IMR-90 (cell line): Measurements from ENCODE around the gene CASTOR1. TPM values are rescaled to one million over a fixed set of nuclear protein-coding genes. Genes with fewer than 3 reads are reported as not detected.

ENCODE experiments used
- ATAC-seq: fragments of 200-7000 bp; cut with Tn5 transposase; 2 replicates; pipeline ENCODE4 v1.9.1; 2020; ENCODE audit warnings: low read depth, mild to moderate bottlenecking, moderate library complexity
- BruUV-seq: library from RNA; stranded (reverse); fragments of 400-500 nt; replicated peaks from 2 replicates; lab custom pipeline; 2021; lab: Mats Ljungman, UMichigan
- CTCF ChIA-PET: fragments of 300-600 bp; formaldehyde crosslinking; extraction: SDS; loops from one replicate; lab custom pipeline; 2021; ENCODE audit warnings: antibody characterized with exemption; lab: Yijun Ruan, JAX
- POLR2A ChIA-PET: fragments of 300-600 bp; sonication (Branson Sonifier 250); formaldehyde crosslinking; loops from one replicate; lab custom pipeline; 2022; ENCODE audit warnings: antibody characterized with exemption; ENCODE audit not compliant: unreplicated experiment; lab: Charles Lee
- DNase-seq: peaks from one replicate; pipeline ENCODE4 v3.0.0; 2013
- H2AFZ ChIP-seq: replicated peaks from 2 replicates; pipeline ENCODE3; 2013; ENCODE audit warnings: low read length, mild to moderate bottlenecking; ENCODE audit not compliant: poor library complexity
- H2AK5ac ChIP-seq: 2 replicates; pipeline ENCODE4 v1.6.1; 2013; ENCODE audit warnings: low read depth, low read length, inconsistent platforms
- H2AK9ac ChIP-seq: replicated peaks from 2 replicates; pipeline ENCODE3; 2013; ENCODE audit warnings: mild to moderate bottlenecking, low read depth, low read length, moderate library complexity; ENCODE audit not compliant: poor library complexity
- H2BK120ac ChIP-seq: 2 replicates; pipeline ENCODE4 v1.6.1; 2013; ENCODE audit warnings: low read depth, low read length, inconsistent platforms
- H2BK15ac ChIP-seq: 3 replicates; pipeline ENCODE4 v1.6.1; 2013; ENCODE audit warnings: low read depth, low read length, inconsistent platforms
- H2BK20ac ChIP-seq: 2 replicates; pipeline ENCODE4 v1.6.1; 2013; ENCODE audit warnings: low read depth, mild to moderate bottlenecking, inconsistent platforms, low read length, moderate library complexity
- H2BK5ac ChIP-seq: 2 replicates; pipeline ENCODE4 v1.6.1; 2013; ENCODE audit warnings: mild to moderate bottlenecking, low read depth, low read length, inconsistent platforms; ENCODE audit not compliant: poor library complexity, severe bottlenecking
- H3K14ac ChIP-seq: replicated peaks from 2 replicates; pipeline ENCODE4 v1.6.1; 2013; ENCODE audit warnings: low read depth, low read length, inconsistent platforms
- H3K18ac ChIP-seq: 2 replicates; pipeline ENCODE4 v1.6.1; 2013; ENCODE audit warnings: low read depth, low read length, control low read depth
- H3K23ac ChIP-seq: 2 replicates; pipeline ENCODE4 v1.6.1; 2013; ENCODE audit warnings: low read depth, low read length, inconsistent platforms
- H3K27ac ChIP-seq: 2 replicates; pipeline ENCODE4 v1.5.1; 2013; ENCODE audit warnings: mild to moderate bottlenecking, control low read depth, low read length; ENCODE audit not compliant: insufficient read depth
- H3K27me3 ChIP-seq: 2 replicates; pipeline ENCODE4 v1.6.1; 2013; ENCODE audit warnings: low read length; ENCODE audit not compliant: control insufficient read depth, insufficient read depth
- H3K36me3 ChIP-seq: 2 replicates; pipeline ENCODE4 v1.6.1; 2013; ENCODE audit warnings: low read length, mixed read lengths; ENCODE audit not compliant: control insufficient read depth, insufficient read depth
- H3K4ac ChIP-seq: 2 replicates; pipeline ENCODE4 v1.6.1; 2013; ENCODE audit warnings: low read depth, low read length, inconsistent platforms
- H3K4me1 ChIP-seq: 2 replicates; pipeline ENCODE4 v1.6.1; 2013; ENCODE audit warnings: low read length, mixed read lengths; ENCODE audit not compliant: control insufficient read depth, insufficient read depth
- H3K4me2 ChIP-seq: 2 replicates; pipeline ENCODE4 v1.6.1; 2013; ENCODE audit warnings: low read depth, mild to moderate bottlenecking, control low read depth, low read length, moderate library complexity
- H3K4me3 ChIP-seq: 2 replicates; pipeline ENCODE4 v1.5.1; 2013; ENCODE audit warnings: low read depth, mild to moderate bottlenecking, control low read depth, low read length, moderate library complexity; ENCODE audit not compliant: insufficient read depth
- H3K56ac ChIP-seq: 2 replicates; pipeline ENCODE4 v1.6.1; 2013; ENCODE audit warnings: low read length, inconsistent platforms; ENCODE audit not compliant: insufficient read depth; ENCODE audit errors: extremely low read depth
- H3K79me1 ChIP-seq, 2 experiments: 2 replicates each; pipeline ENCODE4 v1.6.1; 2013; ENCODE audit warnings: low read length in 2 of 2, inconsistent platforms in 1 of 2, low read depth in 1 of 2
- H3K9ac ChIP-seq: 2 replicates; pipeline ENCODE4 v1.6.1; 2013; ENCODE audit warnings: low read depth, low read length, control low read depth
- H3K9me1 ChIP-seq: 2 replicates; pipeline ENCODE4 v1.6.1; 2013; ENCODE audit warnings: low read length, inconsistent platforms; ENCODE audit not compliant: insufficient read depth
- H3K9me3 ChIP-seq: 2 replicates; pipeline ENCODE4 v1.6.1; 2013; ENCODE audit warnings: low read length; ENCODE audit not compliant: control insufficient read depth, insufficient read depth
- H4K20me1 ChIP-seq: 2 replicates; pipeline ENCODE4 v1.6.1; 2013; ENCODE audit warnings: low read length, inconsistent platforms; ENCODE audit not compliant: insufficient read depth
- H4K5ac ChIP-seq: 2 replicates; pipeline ENCODE4 v1.6.1; 2013; ENCODE audit warnings: mild to moderate bottlenecking, low read depth, low read length, control low read depth
- H4K8ac ChIP-seq, 2 experiments: 2 replicates each; pipeline ENCODE4 v1.6.1; 2013; ENCODE audit warnings: low read depth in 2 of 2, low read length in 2 of 2, control low read depth in 1 of 2, inconsistent platforms in 1 of 2
- H4K91ac ChIP-seq: 2 replicates; pipeline ENCODE4 v1.6.1; 2013; ENCODE audit warnings: low read depth, low read length, inconsistent platforms; ENCODE audit not compliant: insufficient read depth
- BHLHE40 ChIP-seq: fragments of 150-350 bp; IDR thresholded peaks from 2 replicates; pipeline ENCODE4 v1.6.1; 2016; ENCODE audit warnings: mild to moderate bottlenecking, low read depth, low read length
- CEBPB ChIP-seq: IDR thresholded peaks from 2 replicates; pipeline ENCODE4 v1.6.1; 2012; ENCODE audit warnings: low read depth, low read length, improper control_type of control experiment
- FOS ChIP-seq: fragments of 150-350 bp; IDR thresholded peaks from 2 replicates; pipeline ENCODE4 v1.6.1; 2016; ENCODE audit warnings: low read depth, low read length
- MAFK ChIP-seq: IDR thresholded peaks from 2 replicates; pipeline ENCODE4 v1.6.1; 2012; ENCODE audit warnings: low read depth, low read length, improper control_type of control experiment
- MAZ ChIP-seq: IDR thresholded peaks from 2 replicates; pipeline ENCODE4 v1.6.1; 2012; ENCODE audit warnings: low read depth, mild to moderate bottlenecking, low read length, improper control_type of control experiment, moderate library complexity, borderline replicate concordance
- MXI1 ChIP-seq: IDR thresholded peaks from 2 replicates; pipeline ENCODE4 v1.6.1; 2012; ENCODE audit warnings: low read depth, mild to moderate bottlenecking, low read length, moderate library complexity, borderline replicate concordance
- NFE2L2 ChIP-seq: fragments of 150-350 bp; IDR thresholded peaks from 2 replicates; pipeline ENCODE4 v1.6.1; 2016; ENCODE audit warnings: low read depth, mild to moderate bottlenecking, low read length
- POLR2A ChIP-seq: IDR thresholded peaks from 2 replicates; pipeline ENCODE4 v1.6.1; 2012; ENCODE audit warnings: mild to moderate bottlenecking, low read depth, low read length
- RAD21 ChIP-seq: IDR thresholded peaks from 2 replicates; pipeline ENCODE4 v1.6.1; 2012; ENCODE audit warnings: low read length, improper control_type of control experiment
- WGBS, 2 experiments: methylation state at CpG; one replicate each; pipeline versions ENCODE4 v1.1.5 to v1.1.7; 2013; ENCODE audit warnings: missing lambda C conversion rate in 2 of 2; ENCODE audit not compliant: insufficient read length in 1 of 2; ENCODE audit errors: extremely low coverage in 2 of 2; 5-methylcytosine and 5-hydroxymethylcytosine counted together
- dilution Hi-C: fragments of 300-500 bp; cut with HindIII; formaldehyde crosslinking; loops from one replicate; pipeline ENCODE4 v1.14.3; 2018; ENCODE audit warnings: low sequenced_read_pairs; ENCODE audit not compliant: unreplicated experiment
- in situ Hi-C: fragments of 300-500 bp; cut with MboI; formaldehyde crosslinking; loops from 3 replicates; pipeline ENCODE4 v1.14.3; 2019; ENCODE audit warnings: low sequenced_read_pairs, inconsistent platforms, mixed read lengths
- intact Hi-C: fragments of 100-400 bp; cut with micrococcal nuclease; formaldehyde crosslinking; loops from 2 replicates; pipeline ENCODE4 v1.10.0; 2022
- polyA plus RNA-seq, 3 experiments: library from polyadenylated mRNA; depleted of rRNA; stranded (reverse); fragments of >200 nt; gene quantifications; 2 replicates each; pipeline ENCODE4 v1.2.3, GENCODE V29; 2012; ENCODE audit warnings: low replicate concordance in 1 of 3
- total RNA-seq: library from RNA; depleted of rRNA; stranded (reverse); fragments of >200 nt; gene quantifications from 2 replicates; pipeline ENCODE4 v1.2.3, GENCODE V29; 2012
- TF ChIP-seq, protein P1 (sequence below): fragments of 150-350 bp; IDR thresholded peaks from 2 replicates; pipeline ENCODE4 v1.6.1; 2017; ENCODE audit warnings: mild to moderate bottlenecking, antibody characterized with exemption, low read length, low read depth
- TF ChIP-seq, protein P2 (sequence below): fragments of 150-350 bp; IDR thresholded peaks from 2 replicates; pipeline ENCODE4 v1.6.1; 2016; ENCODE audit warnings: low read depth, mild to moderate bottlenecking, low read length, moderate library complexity, borderline replicate concordance
- TF ChIP-seq, protein P3 (sequence below): conservative IDR thresholded peaks from 2 replicates; pipeline ENCODE4 v1.5.1; 2012; ENCODE audit warnings: mild to moderate bottlenecking, low read depth, low read length, improper control_type of control experiment

The CASTOR1 gene
- total and polyA plus RNA-seq, 2 of the 4 experiments (the other 2 are of a cell fraction), result 10.6 to 23.5 TPM

DNA sequence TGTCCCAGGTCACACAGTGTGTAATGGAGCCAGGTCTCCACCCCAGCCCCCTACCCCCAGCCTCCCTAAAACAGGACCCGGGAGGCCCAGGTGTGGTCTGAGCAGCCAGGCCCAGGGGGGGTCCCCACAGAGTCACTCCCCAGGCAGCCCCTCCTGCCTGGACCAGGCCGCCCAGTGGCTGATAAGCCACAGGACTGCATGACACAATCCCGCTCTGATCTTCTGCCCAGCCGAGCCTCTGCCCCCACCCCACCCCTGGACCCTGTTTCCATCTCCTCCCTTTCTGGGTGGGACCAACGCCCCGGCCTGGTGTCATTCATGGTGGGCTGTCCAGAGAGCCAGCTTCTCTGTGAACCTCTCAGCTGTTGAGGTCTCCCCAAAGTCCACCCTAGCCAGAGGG lies 35.0 kb downstream of the CASTOR1 start:
- Histone ChIP-seq H3K9ac (peak overlapping the region; percentile 57; the same call in 1 of the 2 replicates), H3K27me3 (no peaks in the 10 kb centered on the region), H3K9me3 (no peaks in the 10 kb centered on the region), H2BK120ac (peak overlapping the region; percentile 96), H3K4me2 (no peak overlapping the region), H4K8ac (peak overlapping the region; percentile 98), H3K4me3 (no peak overlapping the region), H2BK20ac (peak overlapping the region; percentile 97), H3K4me1 (peaks cover 37% of the 10 kb centered on the region), H4K5ac (peak overlapping the region; percentile 83; the same call in 1 of the 2 replicates), H3K23ac (no peak overlapping the region), H3K4ac (peak overlapping the region; percentile 95), H2AK5ac (peak overlapping the region; percentile 100), H3K9me1 (peaks cover 16% of the 10 kb centered on the region), H4K91ac (peak overlapping the region; percentile 97), H3K56ac (no peak overlapping the region), H3K14ac (peak overlapping the region; percentile 97; the same call in 1 of the 2 replicates), H3K27ac (peak overlapping the region; percentile 76), H2BK5ac (peak overlapping the region; percentile 57), H3K36me3 (no peaks in the 10 kb centered on the region), H4K20me1 (no peaks in the 10 kb centered on the region), H2AK9ac (peak overlapping the region; percentile 90), H3K18ac (peak overlapping the region; percentile 97), H2BK15ac (peak overlapping the region; percentile 98; the same call in 2 of the 3 replicates), H3K79me1 (peaks cover 0 to 4% of the 10 kb centered on the region in 2 experiments; a peak in 2 of 4 replicates), H2AFZ (peak overlapping the region; percentile 52)
- DNase-seq, result no peak
- ChIA-PET POLR2A (no interaction called here), CTCF (interaction anchor here (1.9 kb wide), 1 partner anchor 147 kb away, joined by 35 read pairs; no protein-coding TSS in a partner anchor)
- no TSS peak for BruUV-seq
- intact Hi-C loops, result no loop called here
- no peak for ATAC-seq
- in situ Hi-C loops, result no loop called here
- TF ChIP-seq FOS (no peak), MXI1 (no peak), POLR2A (no peak), MAFK (no peak), NFE2L2 (no peak), BHLHE40 (no peak), RAD21 (no peak), CEBPB (no peak), MAZ (no peak)
- TF ChIP-seq, protein P1, sequence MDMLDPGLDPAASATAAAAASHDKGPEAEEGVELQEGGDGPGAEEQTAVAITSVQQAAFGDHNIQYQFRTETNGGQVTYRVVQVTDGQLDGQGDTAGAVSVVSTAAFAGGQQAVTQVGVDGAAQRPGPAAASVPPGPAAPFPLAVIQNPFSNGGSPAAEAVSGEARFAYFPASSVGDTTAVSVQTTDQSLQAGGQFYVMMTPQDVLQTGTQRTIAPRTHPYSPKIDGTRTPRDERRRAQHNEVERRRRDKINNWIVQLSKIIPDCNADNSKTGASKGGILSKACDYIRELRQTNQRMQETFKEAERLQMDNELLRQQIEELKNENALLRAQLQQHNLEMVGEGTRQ, result no peak
- TF ChIP-seq, protein P2, sequence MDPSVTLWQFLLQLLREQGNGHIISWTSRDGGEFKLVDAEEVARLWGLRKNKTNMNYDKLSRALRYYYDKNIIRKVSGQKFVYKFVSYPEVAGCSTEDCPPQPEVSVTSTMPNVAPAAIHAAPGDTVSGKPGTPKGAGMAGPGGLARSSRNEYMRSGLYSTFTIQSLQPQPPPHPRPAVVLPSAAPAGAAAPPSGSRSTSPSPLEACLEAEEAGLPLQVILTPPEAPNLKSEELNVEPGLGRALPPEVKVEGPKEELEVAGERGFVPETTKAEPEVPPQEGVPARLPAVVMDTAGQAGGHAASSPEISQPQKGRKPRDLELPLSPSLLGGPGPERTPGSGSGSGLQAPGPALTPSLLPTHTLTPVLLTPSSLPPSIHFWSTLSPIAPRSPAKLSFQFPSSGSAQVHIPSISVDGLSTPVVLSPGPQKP, result no peak
- TF ChIP-seq, protein P3, sequence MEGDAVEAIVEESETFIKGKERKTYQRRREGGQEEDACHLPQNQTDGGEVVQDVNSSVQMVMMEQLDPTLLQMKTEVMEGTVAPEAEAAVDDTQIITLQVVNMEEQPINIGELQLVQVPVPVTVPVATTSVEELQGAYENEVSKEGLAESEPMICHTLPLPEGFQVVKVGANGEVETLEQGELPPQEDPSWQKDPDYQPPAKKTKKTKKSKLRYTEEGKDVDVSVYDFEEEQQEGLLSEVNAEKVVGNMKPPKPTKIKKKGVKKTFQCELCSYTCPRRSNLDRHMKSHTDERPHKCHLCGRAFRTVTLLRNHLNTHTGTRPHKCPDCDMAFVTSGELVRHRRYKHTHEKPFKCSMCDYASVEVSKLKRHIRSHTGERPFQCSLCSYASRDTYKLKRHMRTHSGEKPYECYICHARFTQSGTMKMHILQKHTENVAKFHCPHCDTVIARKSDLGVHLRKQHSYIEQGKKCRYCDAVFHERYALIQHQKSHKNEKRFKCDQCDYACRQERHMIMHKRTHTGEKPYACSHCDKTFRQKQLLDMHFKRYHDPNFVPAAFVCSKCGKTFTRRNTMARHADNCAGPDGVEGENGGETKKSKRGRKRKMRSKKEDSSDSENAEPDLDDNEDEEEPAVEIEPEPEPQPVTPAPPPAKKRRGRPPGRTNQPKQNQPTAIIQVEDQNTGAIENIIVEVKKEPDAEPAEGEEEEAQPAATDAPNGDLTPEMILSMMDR, result no peak
- 80% methylated on average over 1 of the region's 6 CpGs; no CpG with 5 or more reads in 1 of the 2 experiments for WGBS, 2 experiments
- dilution Hi-C loops, result no loop called here
